IMR-90 (cell line): ENCODE results near the gene DDR1. TPM values are rescaled to one million over a fixed set of nuclear protein-coding genes. Genes with fewer than 3 reads are reported as not detected.

Experiments used
- ATAC-seq: fragments of 200-7000 bp; cut with Tn5 transposase; 2 replicates; pipeline ENCODE4 v1.9.1; 2020; ENCODE audit warnings: low read depth, mild to moderate bottlenecking, moderate library complexity
- BruUV-seq: library from RNA; stranded (reverse); fragments of 400-500 nt; replicated peaks from 2 replicates; lab custom pipeline; 2021; lab: Mats Ljungman, UMichigan
- CTCF ChIA-PET: fragments of 300-600 bp; formaldehyde crosslinking; extraction: SDS; loops from one replicate; lab custom pipeline; 2021; ENCODE audit warnings: antibody characterized with exemption; lab: Yijun Ruan, JAX
- POLR2A ChIA-PET: fragments of 300-600 bp; sonication (Branson Sonifier 250); formaldehyde crosslinking; loops from one replicate; lab custom pipeline; 2022; ENCODE audit warnings: antibody characterized with exemption; ENCODE audit not compliant: unreplicated experiment; lab: Charles Lee
- DNase-seq: peaks from one replicate; pipeline ENCODE4 v3.0.0; 2013
- H2AFZ ChIP-seq: replicated peaks from 2 replicates; pipeline ENCODE3; 2013; ENCODE audit warnings: low read length, mild to moderate bottlenecking; ENCODE audit not compliant: poor library complexity
- H2AK5ac ChIP-seq: 2 replicates; pipeline ENCODE4 v1.6.1; 2013; ENCODE audit warnings: low read depth, low read length, inconsistent platforms
- H2AK9ac ChIP-seq: replicated peaks from 2 replicates; pipeline ENCODE3; 2013; ENCODE audit warnings: mild to moderate bottlenecking, low read depth, low read length, moderate library complexity; ENCODE audit not compliant: poor library complexity
- H2BK120ac ChIP-seq: 2 replicates; pipeline ENCODE4 v1.6.1; 2013; ENCODE audit warnings: low read depth, low read length, inconsistent platforms
- H2BK15ac ChIP-seq: 3 replicates; pipeline ENCODE4 v1.6.1; 2013; ENCODE audit warnings: low read depth, low read length, inconsistent platforms
- H2BK20ac ChIP-seq: 2 replicates; pipeline ENCODE4 v1.6.1; 2013; ENCODE audit warnings: low read depth, mild to moderate bottlenecking, inconsistent platforms, low read length, moderate library complexity
- H2BK5ac ChIP-seq: 2 replicates; pipeline ENCODE4 v1.6.1; 2013; ENCODE audit warnings: mild to moderate bottlenecking, low read depth, low read length, inconsistent platforms; ENCODE audit not compliant: poor library complexity, severe bottlenecking
- H3K14ac ChIP-seq: replicated peaks from 2 replicates; pipeline ENCODE4 v1.6.1; 2013; ENCODE audit warnings: low read depth, low read length, inconsistent platforms
- H3K18ac ChIP-seq: 2 replicates; pipeline ENCODE4 v1.6.1; 2013; ENCODE audit warnings: low read depth, low read length, control low read depth
- H3K23ac ChIP-seq: 2 replicates; pipeline ENCODE4 v1.6.1; 2013; ENCODE audit warnings: low read depth, low read length, inconsistent platforms
- H3K27ac ChIP-seq: 2 replicates; pipeline ENCODE4 v1.5.1; 2013; ENCODE audit warnings: mild to moderate bottlenecking, control low read depth, low read length; ENCODE audit not compliant: insufficient read depth
- H3K27me3 ChIP-seq: 2 replicates; pipeline ENCODE4 v1.6.1; 2013; ENCODE audit warnings: low read length; ENCODE audit not compliant: control insufficient read depth, insufficient read depth
- H3K36me3 ChIP-seq: 2 replicates; pipeline ENCODE4 v1.6.1; 2013; ENCODE audit warnings: low read length, mixed read lengths; ENCODE audit not compliant: control insufficient read depth, insufficient read depth
- H3K4ac ChIP-seq: 2 replicates; pipeline ENCODE4 v1.6.1; 2013; ENCODE audit warnings: low read depth, low read length, inconsistent platforms
- H3K4me1 ChIP-seq: 2 replicates; pipeline ENCODE4 v1.6.1; 2013; ENCODE audit warnings: low read length, mixed read lengths; ENCODE audit not compliant: control insufficient read depth, insufficient read depth
- H3K4me2 ChIP-seq: 2 replicates; pipeline ENCODE4 v1.6.1; 2013; ENCODE audit warnings: low read depth, mild to moderate bottlenecking, control low read depth, low read length, moderate library complexity
- H3K4me3 ChIP-seq: 2 replicates; pipeline ENCODE4 v1.5.1; 2013; ENCODE audit warnings: low read depth, mild to moderate bottlenecking, control low read depth, low read length, moderate library complexity; ENCODE audit not compliant: insufficient read depth
- H3K56ac ChIP-seq: 2 replicates; pipeline ENCODE4 v1.6.1; 2013; ENCODE audit warnings: low read length, inconsistent platforms; ENCODE audit not compliant: insufficient read depth; ENCODE audit errors: extremely low read depth
- H3K79me1 ChIP-seq, 2 experiments: 2 replicates each; pipeline ENCODE4 v1.6.1; 2013; ENCODE audit warnings: low read length in 2 of 2, inconsistent platforms in 1 of 2, low read depth in 1 of 2
- H3K9ac ChIP-seq: 2 replicates; pipeline ENCODE4 v1.6.1; 2013; ENCODE audit warnings: low read depth, low read length, control low read depth
- H3K9me1 ChIP-seq: 2 replicates; pipeline ENCODE4 v1.6.1; 2013; ENCODE audit warnings: low read length, inconsistent platforms; ENCODE audit not compliant: insufficient read depth
- H3K9me3 ChIP-seq: 2 replicates; pipeline ENCODE4 v1.6.1; 2013; ENCODE audit warnings: low read length; ENCODE audit not compliant: control insufficient read depth, insufficient read depth
- H4K20me1 ChIP-seq: 2 replicates; pipeline ENCODE4 v1.6.1; 2013; ENCODE audit warnings: low read length, inconsistent platforms; ENCODE audit not compliant: insufficient read depth
- H4K5ac ChIP-seq: 2 replicates; pipeline ENCODE4 v1.6.1; 2013; ENCODE audit warnings: mild to moderate bottlenecking, low read depth, low read length, control low read depth
- H4K8ac ChIP-seq, 2 experiments: 2 replicates each; pipeline ENCODE4 v1.6.1; 2013; ENCODE audit warnings: low read depth in 2 of 2, low read length in 2 of 2, control low read depth in 1 of 2, inconsistent platforms in 1 of 2
- H4K91ac ChIP-seq: 2 replicates; pipeline ENCODE4 v1.6.1; 2013; ENCODE audit warnings: low read depth, low read length, inconsistent platforms; ENCODE audit not compliant: insufficient read depth
- CEBPB ChIP-seq: IDR thresholded peaks from 2 replicates; pipeline ENCODE4 v1.6.1; 2012; ENCODE audit warnings: low read depth, low read length, improper control_type of control experiment
- CHD1 ChIP-seq: IDR thresholded peaks from 2 replicates; pipeline ENCODE4 v1.6.1; 2012; ENCODE audit warnings: low read depth, low read length, improper control_type of control experiment
- CTCF ChIP-seq: conservative IDR thresholded peaks from 2 replicates; pipeline ENCODE4 v1.5.1; 2012; ENCODE audit warnings: mild to moderate bottlenecking, low read depth, low read length, improper control_type of control experiment
- ELK1 ChIP-seq: fragments of 150-350 bp; IDR thresholded peaks from 2 replicates; pipeline ENCODE4 v1.6.1; 2016; ENCODE audit warnings: low read depth, mild to moderate bottlenecking, low read length, moderate library complexity, borderline replicate concordance
- MAFK ChIP-seq: IDR thresholded peaks from 2 replicates; pipeline ENCODE4 v1.6.1; 2012; ENCODE audit warnings: low read depth, low read length, improper control_type of control experiment
- MAZ ChIP-seq: IDR thresholded peaks from 2 replicates; pipeline ENCODE4 v1.6.1; 2012; ENCODE audit warnings: low read depth, mild to moderate bottlenecking, low read length, improper control_type of control experiment, moderate library complexity, borderline replicate concordance
- MXI1 ChIP-seq: IDR thresholded peaks from 2 replicates; pipeline ENCODE4 v1.6.1; 2012; ENCODE audit warnings: low read depth, mild to moderate bottlenecking, low read length, moderate library complexity, borderline replicate concordance
- POLR2A ChIP-seq: IDR thresholded peaks from 2 replicates; pipeline ENCODE4 v1.6.1; 2012; ENCODE audit warnings: mild to moderate bottlenecking, low read depth, low read length
- RAD21 ChIP-seq: IDR thresholded peaks from 2 replicates; pipeline ENCODE4 v1.6.1; 2012; ENCODE audit warnings: low read length, improper control_type of control experiment
- RFX5 ChIP-seq: IDR thresholded peaks from 2 replicates; pipeline ENCODE4 v1.8.0; 2012; ENCODE audit warnings: low read depth, mild to moderate bottlenecking, low read length, moderate library complexity
- SMC3 ChIP-seq: fragments of 150-350 bp; IDR thresholded peaks from 2 replicates; pipeline ENCODE4 v1.6.1; 2016; ENCODE audit warnings: low read depth, mild to moderate bottlenecking, antibody characterized with exemption, low read length, moderate library complexity
- WGBS, 2 experiments: methylation state at CpG; one replicate each; pipeline versions ENCODE4 v1.1.5 to v1.1.7; 2013; ENCODE audit warnings: missing lambda C conversion rate in 2 of 2; ENCODE audit not compliant: insufficient read length in 1 of 2; ENCODE audit errors: extremely low coverage in 2 of 2; 5-methylcytosine and 5-hydroxymethylcytosine counted together
- dilution Hi-C: fragments of 300-500 bp; cut with HindIII; formaldehyde crosslinking; loops from one replicate; pipeline ENCODE4 v1.14.3; 2018; ENCODE audit warnings: low sequenced_read_pairs; ENCODE audit not compliant: unreplicated experiment
- in situ Hi-C: fragments of 300-500 bp; cut with MboI; formaldehyde crosslinking; loops from 3 replicates; pipeline ENCODE4 v1.14.3; 2019; ENCODE audit warnings: low sequenced_read_pairs, inconsistent platforms, mixed read lengths
- intact Hi-C: fragments of 100-400 bp; cut with micrococcal nuclease; formaldehyde crosslinking; loops from 2 replicates; pipeline ENCODE4 v1.10.0; 2022
- polyA plus RNA-seq, 3 experiments: library from polyadenylated mRNA; depleted of rRNA; stranded (reverse); fragments of >200 nt; gene quantifications; 2 replicates each; pipeline ENCODE4 v1.2.3, GENCODE V29; 2012; ENCODE audit warnings: low replicate concordance in 1 of 3
- total RNA-seq: library from RNA; depleted of rRNA; stranded (reverse); fragments of >200 nt; gene quantifications from 2 replicates; pipeline ENCODE4 v1.2.3, GENCODE V29; 2012
- TF ChIP-seq, protein P1 (sequence below): fragments of 150-350 bp; IDR thresholded peaks from 2 replicates; pipeline ENCODE4 v1.6.1; 2017; ENCODE audit warnings: mild to moderate bottlenecking, antibody characterized with exemption, low read length, low read depth

Gene DDR1
- total and polyA plus RNA-seq, 2 of the 4 experiments (the other 2 are of a cell fraction) = 5.6 to 19.6 TPM

- ChIA-PET POLR2A (no interaction called here), CTCF (interaction anchor here (1.0 to 1.4 kb wide), 2 partner anchors 90 to 234 kb away, joined by 3 to 5 read pairs; no protein-coding TSS in a partner anchor)
- no peak overlapping the region for H2BK15ac ChIP-seq
- no peak overlapping the region for H2BK20ac ChIP-seq
- intact Hi-C loops (no loop called here), dilution Hi-C loops (no loop called here), in situ Hi-C loops (loop anchor here (5.0 kb wide), 1 partner anchor 36 kb away; no protein-coding TSS in a partner anchor)
- no peak overlapping the region for H3K9ac ChIP-seq
- H3K9me1 ChIP-seq = no peaks in the 10 kb centered on the region
- TF ChIP-seq POLR2A (no peak), CTCF (no peak), SMC3 (no peak), CHD1 (no peak), MAZ (no peak), RFX5 (no peak), MXI1 (no peak), RAD21 (no peak), MAFK (no peak), ELK1 (no peak), CEBPB (no peak)
- TF ChIP-seq, protein P1, sequence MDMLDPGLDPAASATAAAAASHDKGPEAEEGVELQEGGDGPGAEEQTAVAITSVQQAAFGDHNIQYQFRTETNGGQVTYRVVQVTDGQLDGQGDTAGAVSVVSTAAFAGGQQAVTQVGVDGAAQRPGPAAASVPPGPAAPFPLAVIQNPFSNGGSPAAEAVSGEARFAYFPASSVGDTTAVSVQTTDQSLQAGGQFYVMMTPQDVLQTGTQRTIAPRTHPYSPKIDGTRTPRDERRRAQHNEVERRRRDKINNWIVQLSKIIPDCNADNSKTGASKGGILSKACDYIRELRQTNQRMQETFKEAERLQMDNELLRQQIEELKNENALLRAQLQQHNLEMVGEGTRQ = no peak
- H4K8ac ChIP-seq = no peak overlapping the region
- no peak overlapping the region for H2BK120ac ChIP-seq
- no peaks in the 10 kb centered on the region for H3K79me1 ChIP-seq
- H3K23ac ChIP-seq = no peak overlapping the region
- no peak overlapping the region for H3K14ac ChIP-seq
- no peaks in the 10 kb centered on the region for H3K9me3 ChIP-seq
- no peak overlapping the region; the same call in 1 of the 2 replicates for H2AK5ac ChIP-seq
- no peak overlapping the region for H4K91ac ChIP-seq
- H3K4me3 ChIP-seq = no peak overlapping the region
- no peaks in the 10 kb centered on the region for H4K20me1 ChIP-seq
- H3K4me2 ChIP-seq = no peak overlapping the region
- H3K4ac ChIP-seq = no peak overlapping the region
- no peak overlapping the region for H3K56ac ChIP-seq
- peaks cover 13% of the 10 kb centered on the region for H3K27me3 ChIP-seq
- H3K36me3 ChIP-seq = no peaks in the 10 kb centered on the region
- DNase-seq = peak; percentile 54
- no TSS peak for BruUV-seq
- no peak overlapping the region for H2AFZ ChIP-seq
- no peak overlapping the region for H2AK9ac ChIP-seq
- no CpG with 5 or more reads among the region's 1 CpG for WGBS, 2 experiments
- H4K5ac ChIP-seq = no peak overlapping the region
- H2BK5ac ChIP-seq = no peak overlapping the region
- no peak overlapping the region for H3K18ac ChIP-seq
- H3K4me1 ChIP-seq = peaks cover 3% of the 10 kb centered on the region; the same call in 1 of the 2 replicates
- peak; percentile 93 for ATAC-seq
- no peak overlapping the region for H3K27ac ChIP-seq
Measured at GRCh38 chr6:30836431-30836866, 47.9 kb upstream of the DDR1 start.
